NT2/D1 (cell line): ENCODE measurements around the gene TAOK1.

Source experiments
- DNase-seq: peaks from one replicate; pipeline ENCODE4 v3.0.0-alpha.2; 2011; ENCODE audit warnings: low read depth, low spot score
- H3K27me3 ChIP-seq: 2 replicates; pipeline ENCODE4 v1.6.0; 2011; ENCODE audit warnings: mild to moderate bottlenecking; ENCODE audit not compliant: insufficient read length, insufficient read depth
- H3K36me3 ChIP-seq: 2 replicates; pipeline ENCODE4 v1.6.1; 2011; ENCODE audit warnings: mild to moderate bottlenecking, low read length, mixed read lengths; ENCODE audit not compliant: insufficient read depth, insufficient read length
- H3K4me1 ChIP-seq: 2 replicates; pipeline ENCODE4 v1.5.1; 2011; ENCODE audit not compliant: insufficient read depth, insufficient read length
- H3K4me3 ChIP-seq: 2 replicates; pipeline ENCODE4 v1.5.1; 2011; ENCODE audit warnings: low read depth; ENCODE audit not compliant: insufficient read length
- H3K9ac ChIP-seq: 2 replicates; pipeline ENCODE4 v1.6.0; 2011; ENCODE audit warnings: low read depth; ENCODE audit not compliant: insufficient read length
- H3K9me3 ChIP-seq: 2 replicates; pipeline ENCODE4 v1.5.1; 2011; ENCODE audit warnings: mild to moderate bottlenecking, low read length; ENCODE audit not compliant: insufficient read depth
- SUZ12 ChIP-seq: IDR thresholded peaks from 2 replicates; pipeline ENCODE4 v1.6.1; 2011; ENCODE audit not compliant: insufficient read length, insufficient read depth; ENCODE audit errors: extremely low read depth
- YY1 ChIP-seq: IDR thresholded peaks from 2 replicates; pipeline ENCODE4 v1.6.1; 2011; ENCODE audit not compliant: insufficient read length, insufficient read depth
- ZNF274 ChIP-seq: IDR thresholded peaks from 2 replicates; pipeline ENCODE4 v1.6.1; 2011; ENCODE audit warnings: mild to moderate bottlenecking, low read depth, low read length

The TAOK1 gene

GRCh38 chr17:29597361-29598172, 207.4 kb downstream of the TAOK1 start:
- no peaks in the 10 kb centered on the region for H3K36me3 ChIP-seq
- DNase-seq, result no peak
- H3K9me3 ChIP-seq, result no peaks in the 10 kb centered on the region
- H3K4me1 ChIP-seq, result peaks cover 29% of the 10 kb centered on the region
- no peak for TF ChIP-seq YY1
- no peak for TF ChIP-seq ZNF274
- TF ChIP-seq SUZ12, result no peak
- H3K9ac ChIP-seq, result peak overlapping the region; percentile 77
- H3K27me3 ChIP-seq, result peaks cover 11% of the 10 kb centered on the region
- H3K4me3 ChIP-seq, result no peak overlapping the region
